GM18951 (cell line): ENCODE results near the gene EEIG1.
"Not testable (repeated sequence)": the region's sequence is repeated elsewhere in the genome, so short reads cannot be mapped to it uniquely, and the experiment has no call there.

ENCODE experiments used
- POLR2A ChIP-seq: IDR thresholded peaks from 4 replicates; pipeline ENCODE4 v1.6.1; 2011; ENCODE audit warnings: mild to moderate bottlenecking; ENCODE audit not compliant: insufficient read length, insufficient read depth; ENCODE audit errors: extremely low read depth
- in situ Hi-C: fragments of 300-500 bp; cut with MboI; formaldehyde crosslinking; loops from one replicate; pipeline ENCODE4 v1.12.0; 2022; ENCODE audit warnings: low sequenced_read_pairs, mixed read lengths, inconsistent platforms; ENCODE audit not compliant: unreplicated experiment

Gene EEIG1

GRCh38 chr9:127980706-127981558 is at the start of gene EEIG1:
EEIG1 (minus strand) TSS chr9:127980989; CDS start chr9:127980137, 852 bp downstream.
- in situ Hi-C loops, result no loop called here
- peak; percentile 89 for TF ChIP-seq POLR2A

GRCh38 chr9:128027705-128028104 is 46.9 kb upstream of the EEIG1 start:
- in situ Hi-C loops, result no loop called here
- TF ChIP-seq POLR2A, result no peak

- in situ Hi-C loops, result no loop called here
- TF ChIP-seq POLR2A, result no peak
Observed at GRCh38 chr9:128026773-128027541, 46.2 kb upstream of the EEIG1 start.

- in situ Hi-C loops, result no loop called here
- peak; percentile 25 for TF ChIP-seq POLR2A
Observed at GRCh38 chr9:128026255-128026772, 45.5 kb upstream of the EEIG1 start.

GRCh38 chr9:128025736-128026135 is 44.9 kb upstream of the EEIG1 start:
- TF ChIP-seq POLR2A, result no peak
- in situ Hi-C loops, result no loop called here

- no peak for TF ChIP-seq POLR2A
- in situ Hi-C loops, result no loop called here
Observed at GRCh38 chr9:128024761-128025308, 44.0 kb upstream of the EEIG1 start.

GRCh38 chr9:128023671-128024070 is 42.9 kb upstream of the EEIG1 start:
- in situ Hi-C loops, result not testable (repeated sequence)

GRCh38 chr9:128022886-128023285 is 42.1 kb upstream of the EEIG1 start:
- in situ Hi-C loops, result no loop called here
- TF ChIP-seq POLR2A, result no peak

GRCh38 chr9:128021098-128021497 is 40.3 kb upstream of the EEIG1 start:
- no peak for TF ChIP-seq POLR2A
- in situ Hi-C loops, result no loop called here

GRCh38 chr9:128020692-128021091 is 39.9 kb upstream of the EEIG1 start:
- TF ChIP-seq POLR2A, result no peak
- in situ Hi-C loops, result no loop called here

GRCh38 chr9:128015696-128016095 is 34.9 kb upstream of the EEIG1 start:
- in situ Hi-C loops, result no loop called here
- TF ChIP-seq POLR2A, result no peak

- in situ Hi-C loops, result no loop called here
- TF ChIP-seq POLR2A, result no peak
Observed at GRCh38 chr9:128011071-128011817, 30.5 kb upstream of the EEIG1 start.

GRCh38 chr9:128009639-128010038 is 28.9 kb upstream of the EEIG1 start:
- in situ Hi-C loops, result no loop called here
- TF ChIP-seq POLR2A, result no peak
